Measurements from ENCODE around the gene RGS7. TPM values are rescaled to one million over a fixed set of nuclear protein-coding genes. Genes with fewer than 3 reads are reported as not detected.

The RGS7 gene
- total and polyA plus RNA-seq, 2 of the 4 experiments (the other 2 are of a cell fraction) = 0.58 to 0.72 TPM

GRCh38 chr1:241308011-241308410, 49.0 kb downstream of the RGS7 start:
- Histone ChIP-seq H3K23ac (ENCODE audit: low read depth, low read length) (no peak overlapping the region), H2BK15ac (ENCODE audit: low read depth, low read length) (no peak overlapping the region), H3K79me1 (ENCODE audit: low read depth in 1 of 2, low read length in 2 of 2) (no peaks in the 10 kb centered on the region), H3K9me1 (ENCODE audit: insufficient read depth, low read length) (no peaks in the 10 kb centered on the region), H3K4me1 (ENCODE audit: control insufficient read depth, insufficient read depth, low read length) (no peaks in the 10 kb centered on the region), H3K14ac (replicated peaks; ENCODE audit: low read depth, low read length) (no peak overlapping the region), H4K8ac (ENCODE audit: low read depth in 2 of 2, low read length in 2 of 2) (no peak overlapping the region), H2AK5ac (ENCODE audit: low read depth, low read length) (no peak overlapping the region), H3K9me3 (ENCODE audit: control insufficient read depth, insufficient read depth, low read length) (peaks cover 4% of the 10 kb centered on the region), H2BK120ac (ENCODE audit: low read depth, low read length) (no peak overlapping the region), H3K27ac (ENCODE audit: insufficient read depth, low read length) (no peak overlapping the region), H3K4me2 (ENCODE audit: low read depth, low read length) (no peak overlapping the region), H3K36me3 (ENCODE audit: control insufficient read depth, insufficient read depth, low read length) (no peaks in the 10 kb centered on the region), H2AK9ac (replicated peaks; ENCODE audit: low read depth, low read length, poor library complexity) (no peak overlapping the region), H2BK20ac (ENCODE audit: low read depth, low read length) (no peak overlapping the region), H4K91ac (ENCODE audit: insufficient read depth, low read depth, low read length) (no peak overlapping the region), H4K20me1 (ENCODE audit: insufficient read depth, low read length) (no peaks in the 10 kb centered on the region), H4K5ac (ENCODE audit: low read depth, low read length) (no peak overlapping the region), H3K4ac (ENCODE audit: low read depth, low read length) (no peak overlapping the region), H3K27me3 (ENCODE audit: control insufficient read depth, insufficient read depth, low read length) (no peaks in the 10 kb centered on the region), H3K18ac (ENCODE audit: low read depth, low read length) (no peak overlapping the region), H2BK5ac (ENCODE audit: low read depth, low read length, poor library complexity, severe bottlenecking) (no peak overlapping the region), H3K4me3 (ENCODE audit: insufficient read depth, low read depth, low read length) (no peak overlapping the region), H3K56ac (ENCODE audit: extremely low read depth, insufficient read depth, low read length) (no peak overlapping the region), H3K9ac (ENCODE audit: low read depth, low read length) (no peak overlapping the region), H2AFZ (replicated peaks; ENCODE audit: low read length, poor library complexity) (no peak overlapping the region)
- no TSS peak for BruUV-seq (replicated peaks)
- 40% methylated on average over 1 of the region's 3 CpGs; no CpG with 5 or more reads in 1 of the 2 experiments for WGBS, 2 experiments (ENCODE audit: extremely low coverage in 2 of 2, insufficient read length in 1 of 2)
- intact Hi-C loops (cut with micrococcal nuclease) (no loop called here), in situ Hi-C loops (cut with MboI; ENCODE audit: low sequenced_read_pairs) (no loop called here), dilution Hi-C loops (cut with HindIII; ENCODE audit: low sequenced_read_pairs, unreplicated experiment) (no loop called here)
- POLR2A ChIA-PET (ENCODE audit: unreplicated experiment) = no interaction called here
- no peak for TF ChIP-seq BHLHE40 (IDR thresholded peaks at IDR 0.05; ENCODE audit: low read depth, low read length)
- no peak for TF ChIP-seq MAFK (IDR thresholded peaks at IDR 0.05; ENCODE audit: low read depth, low read length)
- TF ChIP-seq POLR2A (IDR thresholded peaks at IDR 0.05; ENCODE audit: low read depth, low read length) = no peak
- TF ChIP-seq ELK1 (IDR thresholded peaks at IDR 0.05; ENCODE audit: borderline replicate concordance, low read depth, low read length) = no peak
- no peak for TF ChIP-seq NFE2L2 (IDR thresholded peaks at IDR 0.05; ENCODE audit: low read depth, low read length)
- TF ChIP-seq CHD1 (IDR thresholded peaks at IDR 0.05; ENCODE audit: low read depth, low read length) = no peak
- no peak for TF ChIP-seq RFX5 (IDR thresholded peaks at IDR 0.05; ENCODE audit: low read depth, low read length)
- TF ChIP-seq RAD21 (IDR thresholded peaks at IDR 0.05; ENCODE audit: low read length) = no peak
- TF ChIP-seq MXI1 (IDR thresholded peaks at IDR 0.05; ENCODE audit: borderline replicate concordance, low read depth, low read length) = no peak
- no peak for TF ChIP-seq USF2 (IDR thresholded peaks at IDR 0.05; ENCODE audit: low read depth, low read length)
- no peak for TF ChIP-seq RCOR1 (IDR thresholded peaks at IDR 0.05; ENCODE audit: insufficient replicate concordance, low read length)
- TF ChIP-seq CTCF (conservative IDR thresholded peaks at IDR 0.05; ENCODE audit: low read depth, low read length) = no peak
- TF ChIP-seq FOS (IDR thresholded peaks at IDR 0.05; ENCODE audit: low read depth, low read length) = no peak
- CTCF ChIA-PET = no interaction called here
- no peak for ATAC-seq (ENCODE audit: low read depth)
- DNase-seq = no peak

Data from IMR-90 (cell line).